GM10248 (cell line): ENCODE data around the gene RIMS3.
A peak's percentile ranks its signal among the peaks of the same experiment; 100 is the strongest.

Source experiments
- CTCF ChIA-PET: fragments of 300-600 bp; sonication (Branson Sonifier 250); formaldehyde crosslinking; extraction: SDS; loops from one replicate; lab custom pipeline; 2021; ENCODE audit warnings: antibody characterized with exemption; lab: Yijun Ruan, JAX
- POLR2A ChIA-PET: fragments of 350-650 bp; sonication (Branson Sonifier 250); formaldehyde crosslinking; extraction: SDS; loops from one replicate; lab custom pipeline; 2020; ENCODE audit warnings: antibody characterized with exemption; lab: Yijun Ruan, JAX
- DNase-seq: peaks from one replicate; pipeline ENCODE4 v3.0.0; 2012; ENCODE audit errors: extremely low spot score
- TF ChIP-seq, protein P1 (sequence below): IDR thresholded peaks from 2 replicates; pipeline ENCODE4 v1.5.1; 2012; ENCODE audit warnings: mild to moderate bottlenecking, low read depth; ENCODE audit errors: extremely low read depth, missing control alignments, control extremely low read depth

The RIMS3 gene

GRCh38 chr1:40622936-40623629 lies 42.4 kb downstream of the RIMS3 start:
- DNase-seq, result no peak
- POLR2A ChIA-PET, result no interaction called here
- TF ChIP-seq, protein P1, sequence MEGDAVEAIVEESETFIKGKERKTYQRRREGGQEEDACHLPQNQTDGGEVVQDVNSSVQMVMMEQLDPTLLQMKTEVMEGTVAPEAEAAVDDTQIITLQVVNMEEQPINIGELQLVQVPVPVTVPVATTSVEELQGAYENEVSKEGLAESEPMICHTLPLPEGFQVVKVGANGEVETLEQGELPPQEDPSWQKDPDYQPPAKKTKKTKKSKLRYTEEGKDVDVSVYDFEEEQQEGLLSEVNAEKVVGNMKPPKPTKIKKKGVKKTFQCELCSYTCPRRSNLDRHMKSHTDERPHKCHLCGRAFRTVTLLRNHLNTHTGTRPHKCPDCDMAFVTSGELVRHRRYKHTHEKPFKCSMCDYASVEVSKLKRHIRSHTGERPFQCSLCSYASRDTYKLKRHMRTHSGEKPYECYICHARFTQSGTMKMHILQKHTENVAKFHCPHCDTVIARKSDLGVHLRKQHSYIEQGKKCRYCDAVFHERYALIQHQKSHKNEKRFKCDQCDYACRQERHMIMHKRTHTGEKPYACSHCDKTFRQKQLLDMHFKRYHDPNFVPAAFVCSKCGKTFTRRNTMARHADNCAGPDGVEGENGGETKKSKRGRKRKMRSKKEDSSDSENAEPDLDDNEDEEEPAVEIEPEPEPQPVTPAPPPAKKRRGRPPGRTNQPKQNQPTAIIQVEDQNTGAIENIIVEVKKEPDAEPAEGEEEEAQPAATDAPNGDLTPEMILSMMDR, result no peak
- CTCF ChIA-PET, result no interaction called here

DNA sequence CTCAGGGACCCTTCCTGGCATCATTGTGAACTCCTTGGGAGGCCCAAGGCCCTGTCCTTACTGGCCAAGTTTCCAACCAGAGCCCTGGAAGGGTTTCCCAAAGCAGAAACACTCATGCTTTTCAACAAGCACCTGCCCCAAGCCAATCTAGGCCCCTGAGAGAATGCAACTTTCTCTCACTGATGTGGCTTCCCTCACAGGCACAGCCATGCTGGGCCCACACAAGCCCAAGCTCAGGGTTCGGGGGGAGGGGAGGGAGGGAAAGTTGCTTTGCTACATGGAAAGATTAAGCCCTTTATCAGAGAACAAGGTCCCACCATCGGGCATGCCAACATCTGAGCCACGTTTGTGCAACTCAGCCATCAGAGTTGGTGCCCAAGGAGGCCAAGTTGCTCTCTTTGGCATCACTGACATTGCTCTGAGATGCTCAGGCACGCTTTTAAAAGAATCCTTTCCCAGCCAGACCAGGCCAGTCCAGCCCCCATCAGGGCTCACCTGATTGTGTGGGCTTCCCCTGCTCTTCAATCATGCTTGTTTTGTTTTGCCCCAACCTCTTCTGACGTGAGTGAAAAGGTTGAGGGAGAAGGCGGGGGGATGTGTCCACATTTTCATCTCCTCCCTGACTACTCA lies 43.5 kb downstream of the RIMS3 start:
- CTCF ChIA-PET, result no interaction called here
- POLR2A ChIA-PET, result no interaction called here
- TF ChIP-seq, protein P1, result no peak
- no peak for DNase-seq

GRCh38 chr1:40620586-40621210 lies 44.8 kb downstream of the RIMS3 start:
- DNase-seq, result no peak
- TF ChIP-seq, protein P1, result no peak
- ChIA-PET POLR2A (no interaction called here), CTCF (interaction anchor here (1.3 to 1.9 kb wide), 2 partner anchors 9 to 229 kb away, joined by 4 to 6 read pairs; no protein-coding TSS in a partner anchor)

DNA sequence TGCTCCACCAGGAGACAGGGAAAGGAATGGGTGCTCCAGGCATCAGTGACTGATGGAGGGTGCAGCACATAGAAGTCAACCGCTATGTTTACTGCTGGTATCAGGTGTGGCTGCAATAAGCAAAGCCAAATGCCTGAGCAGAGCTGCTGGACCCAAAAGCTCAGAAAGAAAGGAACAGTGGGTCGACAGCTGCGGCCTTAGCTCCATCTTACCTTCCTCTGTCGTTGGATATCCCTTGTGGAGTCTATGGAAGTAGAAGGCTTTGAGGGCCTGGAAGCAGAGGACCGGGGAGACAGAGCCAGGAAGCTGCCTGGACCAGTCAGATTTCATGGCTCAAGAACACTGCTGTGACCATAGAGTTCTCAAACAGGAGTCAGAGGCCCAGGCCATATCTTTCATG lies 45.3 kb downstream of the RIMS3 start:
- POLR2A ChIA-PET, result no interaction called here
- DNase-seq, result no peak
- TF ChIP-seq, protein P1, result no peak
- CTCF ChIA-PET, result interaction anchor here (1.3 to 1.9 kb wide), 2 partner anchors 10 to 230 kb away, joined by 4 to 6 read pairs; no protein-coding TSS in a partner anchor

- POLR2A ChIA-PET, result no interaction called here
- DNase-seq, result no peak
- CTCF ChIA-PET, result interaction anchor here (1.5 kb wide), 1 partner anchor 335 kb away, joined by 4 read pairs; no protein-coding TSS in a partner anchor
- TF ChIP-seq, protein P1, result no peak
These were observed 47.4 kb downstream of the RIMS3 start for GRCh38 chr1:40618108-40618507.

GRCh38 chr1:40612345-40612831 lies 53.1 kb downstream of the RIMS3 start:
- TF ChIP-seq, protein P1, result peak; percentile 85
- ChIA-PET CTCF (interaction anchor here (0.6 to 2.9 kb wide), 16 partner anchors 9 to 603 kb away, joined by 3 to 13 read pairs (median 3); no protein-coding TSS in a partner anchor), POLR2A (no interaction called here)
- DNase-seq, result peak; percentile 86
